Left ventricle myocardium superior (tissue), 1 donor: ENCODE measurements around the gene BHMT. TPM values are rescaled to one million over a fixed set of nuclear protein-coding genes. Genes with fewer than 3 reads are reported as not detected.

Experiments
- ATAC-seq: fragments of 200-7000 bp; cut with Tn5 transposase; one replicate; pipeline ENCODE4 v1.9.1; 2020; ENCODE audit warnings: mild to moderate bottlenecking, moderate library complexity
- DNase-seq: peaks from one replicate; pipeline ENCODE4 v3.0.0-alpha.2; 2020
- intact Hi-C: fragments of 100-400 bp; cut with micrococcal nuclease; formaldehyde crosslinking; loops from one replicate; pipeline ENCODE4 v1.11.0; 2022
- total RNA-seq: library from RNA; stranded (reverse); fragmentation: NEBNext Ultra II Directional; extraction: Animal tissue kit (Norgen Biotek cat#: 25700); gene quantifications from one replicate; pipeline ENCODE4 v1.2.1, GENCODE V29; 2021
- donor health status: DM: no; HTN: yes; CAD: no; lungs with severe emphysema.

Gene BHMT
- total RNA-seq, 1 donor from 2014 or later = not detected

DNA sequence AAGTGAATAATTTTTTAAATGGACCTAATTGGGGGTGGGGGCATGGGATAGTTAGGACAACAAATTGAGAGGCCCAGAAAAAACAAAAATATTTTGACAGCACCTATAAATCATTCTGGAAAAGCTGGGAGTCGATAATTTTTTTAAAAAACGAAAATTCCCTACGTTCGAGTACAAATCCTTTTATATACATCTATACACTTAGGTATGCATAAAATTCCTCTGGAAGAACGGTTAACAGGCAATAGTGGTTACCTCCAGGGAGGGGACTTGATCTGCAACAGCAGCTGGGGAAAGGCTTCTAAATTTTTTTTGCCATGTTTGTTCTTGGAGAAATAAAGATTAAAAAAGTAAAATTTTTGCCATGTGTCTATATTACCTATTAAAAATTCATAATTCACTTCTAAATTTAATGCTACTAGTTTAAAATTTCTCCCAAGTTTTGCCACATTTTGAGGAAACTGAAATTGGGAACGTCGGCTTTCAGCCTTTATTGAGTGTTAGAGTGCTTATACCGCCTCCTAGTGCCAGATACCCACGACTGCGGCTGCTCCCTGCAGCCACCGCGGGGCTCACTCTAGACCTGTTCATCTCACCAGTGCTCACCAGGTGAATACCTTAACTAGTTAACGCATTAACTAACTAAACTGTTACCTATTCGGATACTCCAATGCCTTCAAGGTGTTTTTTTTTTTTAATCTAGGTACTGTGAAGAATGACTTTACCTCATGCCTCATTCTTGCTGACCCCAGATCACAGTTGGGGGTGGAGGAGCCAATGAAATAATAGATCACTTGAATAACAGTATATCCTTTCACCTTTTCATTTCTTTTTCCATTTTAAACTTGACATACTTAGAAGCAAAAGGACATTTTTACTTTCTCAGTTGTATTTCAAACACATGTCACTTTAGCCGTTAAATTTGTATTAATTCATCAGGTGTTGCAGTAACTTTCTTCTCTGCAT is 1.8 kb upstream of the BHMT start:
- peak; percentile 47 for DNase-seq
- intact Hi-C loops = no loop called here

GRCh38 chr5:79111960-79112702 is 522 bp downstream of the BHMT start:
- intact Hi-C loops = no loop called here
- ATAC-seq = peak; percentile 47
- no peak for DNase-seq

More for the DNA sequence above, 1.8 kb upstream of the BHMT start:
- peak; percentile 51 for ATAC-seq

DNA sequence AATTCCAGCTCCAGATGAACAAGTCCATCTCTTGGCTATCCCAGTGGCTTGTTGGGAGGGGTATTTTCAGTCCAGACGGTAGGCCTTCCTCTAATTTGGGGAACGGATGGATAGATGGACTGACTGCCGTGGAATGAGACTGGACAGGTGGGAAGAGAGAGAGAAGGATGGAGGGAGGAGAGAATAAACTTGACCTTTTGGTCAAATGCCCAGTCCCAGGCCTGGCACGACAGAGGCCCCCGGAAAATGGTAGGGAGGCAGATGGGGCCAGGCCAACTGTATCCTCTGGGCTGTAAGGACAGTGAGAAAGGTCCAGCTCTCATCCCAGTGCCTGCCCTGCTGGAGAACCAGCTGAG is 1.1 kb downstream of the BHMT start:
- intact Hi-C loops = no loop called here
- DNase-seq = no peak
- ATAC-seq = no peak

DNA sequence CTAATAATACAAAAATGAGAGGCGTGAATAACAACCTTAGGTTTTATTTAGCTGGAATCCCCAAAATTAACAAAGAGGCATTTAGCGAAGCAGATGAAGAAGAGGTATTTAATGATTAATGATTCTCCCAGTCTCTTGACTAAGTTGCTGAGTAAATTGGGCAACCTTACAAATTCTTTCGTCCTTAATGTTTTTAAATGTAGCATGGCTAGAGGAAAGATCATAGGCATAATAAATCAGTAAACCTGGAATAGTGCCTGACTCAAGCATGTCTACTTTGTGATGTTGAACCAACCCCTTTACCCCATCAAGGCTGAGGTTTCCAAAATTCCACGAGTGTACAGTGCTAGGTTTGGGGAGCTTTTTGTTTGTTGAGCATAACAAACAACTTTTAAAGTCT is 7.9 kb downstream of the BHMT start:
- ATAC-seq = no peak
- intact Hi-C loops = no loop called here

GRCh38 chr5:79120221-79120620 is 8.6 kb downstream of the BHMT start:
- ATAC-seq (no peak), DNase-seq (no peak)
- intact Hi-C loops = no loop called here

More for the DNA sequence above, 7.9 kb downstream of the BHMT start:
- no peak for DNase-seq

- DNase-seq = no peak
- intact Hi-C loops = no loop called here
- peak; percentile 45 for ATAC-seq
Observed at GRCh38 chr5:79122973-79123372, 11.4 kb downstream of the BHMT start.

DNA sequence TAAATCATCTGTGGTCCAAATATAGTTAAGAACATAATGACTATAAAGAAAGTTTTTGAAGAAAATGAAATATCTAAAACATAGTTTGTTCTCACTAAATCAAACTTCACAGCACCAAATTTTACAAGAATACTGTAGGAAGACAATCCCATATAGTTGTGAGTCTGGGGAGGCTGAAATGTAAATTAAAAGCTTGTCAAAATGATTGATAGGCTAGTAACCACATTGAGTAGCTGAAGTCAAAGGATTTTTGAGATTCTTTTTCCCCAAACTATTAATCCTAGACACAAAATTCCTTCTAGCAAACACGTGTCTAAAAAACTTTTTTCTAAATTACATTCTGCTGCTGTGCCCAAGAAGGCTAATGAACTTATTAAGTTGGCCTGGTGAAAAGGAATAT is 13.0 kb downstream of the BHMT start:
- ATAC-seq = no peak
- no peak for DNase-seq
- intact Hi-C loops = no loop called here

GRCh38 chr5:79130781-79131180 is 19.2 kb downstream of the BHMT start:
- no peak for DNase-seq
- intact Hi-C loops = loop anchor here (5.0 kb wide), 2 partner anchors 332 to 407 kb away; no protein-coding TSS in a partner anchor
- ATAC-seq = no peak

DNA sequence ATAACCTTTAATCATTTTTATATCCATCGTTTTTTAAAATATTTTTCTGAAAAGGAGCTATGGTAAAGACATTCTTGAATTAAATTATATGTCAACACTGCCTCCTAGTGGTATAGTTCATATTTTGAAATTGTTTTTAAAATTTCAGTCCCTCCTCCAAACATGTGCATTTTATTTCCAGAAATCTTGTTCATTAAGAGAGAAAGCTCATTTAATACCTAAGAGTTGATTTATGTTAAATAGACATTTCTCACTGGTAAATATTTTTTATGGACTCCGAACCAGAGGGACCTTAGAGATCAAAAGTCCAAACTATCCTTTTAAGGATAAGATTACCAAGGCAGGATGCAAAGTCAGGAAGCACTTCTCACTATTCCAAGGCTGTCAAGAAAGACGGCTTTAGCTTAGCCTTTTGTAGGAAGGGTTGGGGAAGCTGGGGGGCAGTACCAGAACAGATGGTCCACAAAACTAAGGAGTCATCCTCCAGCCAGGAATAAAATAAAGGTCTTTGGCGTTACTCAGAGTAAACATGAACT is 21.6 kb downstream of the BHMT start:
- ATAC-seq = peak; percentile 63
- DNase-seq = no peak
- intact Hi-C loops = loop anchor here (2.0 to 5.0 kb wide), 3 partner anchors 108 to 404 kb away; no protein-coding TSS in a partner anchor

GRCh38 chr5:79133657-79134451 is 22.2 kb downstream of the BHMT start:
- intact Hi-C loops = loop anchor here (2.0 to 5.0 kb wide), 3 partner anchors 109 to 403 kb away; no protein-coding TSS in a partner anchor
- peak; percentile 90 for ATAC-seq
- DNase-seq = peak; percentile 61

DNA sequence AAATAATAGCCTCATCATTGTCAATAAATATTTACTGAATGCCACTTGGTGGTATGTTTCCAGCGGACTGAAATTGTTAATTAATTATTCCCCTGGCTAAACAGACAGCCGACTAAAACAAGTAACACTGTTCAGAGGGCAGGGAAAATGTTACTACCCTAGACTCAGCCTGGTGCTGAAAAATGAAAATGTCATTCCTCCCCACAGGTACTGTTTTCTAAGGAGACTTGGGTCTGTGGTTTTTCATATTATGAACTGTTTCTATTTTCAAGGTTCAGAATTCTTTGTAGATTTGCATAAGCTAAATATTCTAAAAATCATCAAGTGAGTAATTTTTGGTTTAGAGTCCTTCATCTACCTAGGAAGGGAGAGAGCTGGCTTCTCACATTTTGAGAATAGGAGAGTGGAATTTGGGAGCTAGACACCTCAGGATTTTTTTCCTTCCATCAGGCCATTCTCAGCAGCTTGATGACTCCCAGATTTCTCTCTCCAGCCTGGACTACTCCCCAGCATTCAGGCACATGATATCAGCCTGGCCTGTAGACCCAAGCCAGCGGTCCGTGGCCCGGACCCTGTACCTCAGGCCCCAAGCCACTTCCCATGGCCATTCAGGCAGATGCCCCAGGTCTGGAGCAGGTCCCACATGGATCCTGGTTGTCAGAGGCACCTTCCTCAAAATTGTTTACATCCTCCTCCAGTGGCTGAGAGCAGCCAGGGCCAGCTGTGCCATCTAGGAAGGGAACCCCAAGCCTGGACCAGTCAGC is 24.4 kb downstream of the BHMT start:
- intact Hi-C loops = no loop called here
- no peak for ATAC-seq
- no peak for DNase-seq

DNA sequence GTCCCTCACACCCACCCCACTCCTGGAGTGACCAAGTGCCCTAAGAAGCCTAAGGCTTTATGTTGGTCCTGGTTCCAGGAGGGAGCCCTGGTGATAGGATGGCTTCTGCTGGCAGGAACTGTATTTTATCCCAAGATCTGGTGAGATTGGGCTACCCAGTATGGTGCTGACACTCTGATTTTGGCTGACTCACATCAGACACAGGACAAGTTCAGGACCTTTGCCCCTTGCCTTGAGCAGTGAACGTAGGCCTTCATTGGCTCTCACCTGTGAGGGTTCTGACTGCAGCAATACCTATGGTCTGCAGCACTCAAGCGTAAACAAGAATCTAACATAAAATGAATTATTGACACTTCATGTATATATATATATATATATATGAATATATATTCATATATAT is 25.0 kb downstream of the BHMT start:
- ATAC-seq (no peak), DNase-seq (no peak)
- intact Hi-C loops = no loop called here

DNA sequence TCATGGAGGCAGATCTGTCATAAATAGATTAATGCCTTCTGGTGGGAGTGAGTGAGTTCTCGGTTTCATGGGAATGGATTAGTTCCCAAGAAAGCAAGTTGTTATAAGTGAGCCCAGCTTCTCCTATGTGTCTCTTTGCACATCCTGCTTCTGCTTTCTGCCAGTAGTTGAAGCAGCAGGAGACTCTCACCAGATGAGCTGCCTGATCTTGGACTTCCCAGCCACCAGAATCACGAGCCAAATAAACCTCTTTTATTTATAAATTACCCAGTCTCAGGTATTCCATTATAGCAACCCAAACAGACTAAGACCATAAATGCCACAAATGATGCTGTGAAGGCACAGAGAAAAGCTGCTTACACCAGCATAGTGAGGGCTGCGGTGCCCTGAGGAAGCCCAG is 28.9 kb downstream of the BHMT start:
- DNase-seq (no peak), ATAC-seq (no peak)
- intact Hi-C loops = no loop called here

GRCh38 chr5:79143684-79144379 is 32.2 kb downstream of the BHMT start:
- DNase-seq (no peak), ATAC-seq (no peak)
- intact Hi-C loops = no loop called here

GRCh38 chr5:79147076-79147475 is 35.5 kb downstream of the BHMT start:
- DNase-seq = no peak
- intact Hi-C loops = no loop called here
- no peak for ATAC-seq

GRCh38 chr5:79149433-79149832 is 37.8 kb downstream of the BHMT start:
- ATAC-seq = no peak
- DNase-seq = no peak
- intact Hi-C loops = no loop called here

- ATAC-seq (no peak), DNase-seq (no peak)
- intact Hi-C loops = no loop called here
Observed at GRCh38 chr5:79151942-79152671, 40.5 kb downstream of the BHMT start.
